MCF 10A (cell line): ENCODE measurements around the gene PNPLA7. TPM values are rescaled to one million over a fixed set of nuclear protein-coding genes. Genes with fewer than 3 reads are reported as not detected.

Experiments
- BruUV-seq: library from RNA; stranded (reverse); fragments of 400-500 nt; replicated peaks from 2 replicates; lab custom pipeline; 2021; lab: Mats Ljungman, UMichigan
- CTCF ChIA-PET: fragments of 300-600 bp; sonication (Branson Sonifier 250); formaldehyde crosslinking; extraction: SDS; loops from one replicate; lab custom pipeline; 2021; ENCODE audit warnings: antibody characterized with exemption, inconsistent platforms; lab: Yijun Ruan, JAX
- POLR2A ChIA-PET: fragments of 300-600, 350-650 bp; sonication (Branson Sonifier 250); formaldehyde crosslinking; extraction: SDS; loops from one replicate; lab custom pipeline; 2020; ENCODE audit warnings: antibody characterized with exemption, inconsistent platforms; lab: Yijun Ruan, JAX
- DNase-seq: peaks from one replicate; pipeline ENCODE4 v3.0.0-alpha.2; 2018; ENCODE audit not compliant: unreplicated experiment
- H3K27ac Mint-ChIP-seq: one replicate; pipeline ENCODE4 v1.8.0; 2022; ENCODE audit warnings: mild to moderate bottlenecking, low read depth, mixed read lengths; ENCODE audit not compliant: unreplicated experiment
- H3K27me3 Mint-ChIP-seq: one replicate; pipeline ENCODE4 v1.8.0; 2022; ENCODE audit warnings: mixed read lengths; ENCODE audit not compliant: insufficient read depth, unreplicated experiment
- H3K36me3 Mint-ChIP-seq: one replicate; pipeline ENCODE4 v1.8.0; 2022; ENCODE audit warnings: mild to moderate bottlenecking, moderate library complexity, mixed read lengths; ENCODE audit not compliant: insufficient read depth, unreplicated experiment
- H3K4me1 Mint-ChIP-seq: one replicate; pipeline ENCODE4 v1.8.0; 2022; ENCODE audit warnings: mixed read lengths; ENCODE audit not compliant: insufficient read depth, unreplicated experiment
- H3K4me3 Mint-ChIP-seq: one replicate; pipeline ENCODE4 v1.8.0; 2022; ENCODE audit warnings: mild to moderate bottlenecking, moderate library complexity, mixed read lengths; ENCODE audit not compliant: unreplicated experiment
- H3K9me3 Mint-ChIP-seq: one replicate; pipeline ENCODE4 v1.8.0; 2022; ENCODE audit warnings: mixed read lengths; ENCODE audit not compliant: unreplicated experiment
- intact Hi-C: fragments of 100-400 bp; cut with micrococcal nuclease; formaldehyde crosslinking; loops from 2 replicates; pipeline ENCODE4 v1.14.1; 2022
- total RNA-seq: library from RNA; stranded (reverse); gene quantifications from 2 replicates; pipeline ENCODE4 v1.2.3, GENCODE V29; 2022
- TF ChIP-seq, protein P1 (sequence below): fragments of 200-600 bp; IDR thresholded peaks from one replicate; pipeline ENCODE4 v1.8.0; 2022; ENCODE audit warnings: antibody characterized with exemption, mild to moderate bottlenecking; ENCODE audit not compliant: unreplicated experiment

The PNPLA7 gene
- total RNA-seq, 1 experiment from 2014 or later: 0.86 TPM

DNA sequence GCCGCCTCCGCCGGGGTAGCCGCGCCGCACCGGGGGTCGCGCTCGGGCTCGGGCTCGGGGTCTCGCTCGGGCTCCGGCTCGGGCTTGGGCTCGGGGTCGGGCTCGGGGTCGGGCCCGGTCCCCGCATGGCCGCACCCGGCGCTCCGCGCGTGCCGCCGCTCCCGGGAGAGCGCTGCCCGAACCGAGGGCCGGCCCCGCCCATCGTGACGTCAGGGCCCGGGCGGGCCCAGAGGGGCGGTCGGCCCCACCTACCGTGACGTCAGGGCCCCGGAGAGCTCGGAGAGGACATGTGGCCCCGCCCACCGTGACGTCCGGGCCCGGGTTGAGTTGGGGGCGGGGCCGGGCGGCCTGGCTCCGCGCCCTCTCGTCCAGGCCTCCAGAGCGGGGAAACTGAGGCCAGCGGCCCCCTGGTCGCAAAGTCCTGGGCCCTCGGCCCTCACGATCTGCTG, 91.0 kb downstream of the PNPLA7 start, which contains the start of gene NSMF:
NSMF (minus strand) TSS at position 183 of the 449 bp plus-strand sequence. CDS start 232 bp downstream, outside the sequence.
- ChIA-PET POLR2A (interaction anchor here (0.7 to 1.6 kb wide), 12 partner anchors 10 to 238 kb away, joined by 3 to 10 read pairs (median 4); partner anchors contain the start of genes ENTPD8, TOR4A and TUBB4B), CTCF (interaction anchor here (0.6 kb wide), 1 partner anchor 13 kb away, joined by 3 read pairs; no protein-coding TSS in a partner anchor)
- peaks cover 6% of the 10 kb centered on the region for H3K36me3 Mint-ChIP-seq
- peak within 1 kb of the TSS; percentile 48 for H3K4me3 Mint-ChIP-seq
- no peaks in the 10 kb centered on the region for H3K27me3 Mint-ChIP-seq
- H3K27ac Mint-ChIP-seq: peak within 1 kb of the TSS; percentile 12
- BruUV-seq: no TSS peak
- H3K4me1 Mint-ChIP-seq: peaks cover 9% of the 10 kb centered on the region
- DNase-seq: peak; percentile 90
- TF ChIP-seq, protein P1, sequence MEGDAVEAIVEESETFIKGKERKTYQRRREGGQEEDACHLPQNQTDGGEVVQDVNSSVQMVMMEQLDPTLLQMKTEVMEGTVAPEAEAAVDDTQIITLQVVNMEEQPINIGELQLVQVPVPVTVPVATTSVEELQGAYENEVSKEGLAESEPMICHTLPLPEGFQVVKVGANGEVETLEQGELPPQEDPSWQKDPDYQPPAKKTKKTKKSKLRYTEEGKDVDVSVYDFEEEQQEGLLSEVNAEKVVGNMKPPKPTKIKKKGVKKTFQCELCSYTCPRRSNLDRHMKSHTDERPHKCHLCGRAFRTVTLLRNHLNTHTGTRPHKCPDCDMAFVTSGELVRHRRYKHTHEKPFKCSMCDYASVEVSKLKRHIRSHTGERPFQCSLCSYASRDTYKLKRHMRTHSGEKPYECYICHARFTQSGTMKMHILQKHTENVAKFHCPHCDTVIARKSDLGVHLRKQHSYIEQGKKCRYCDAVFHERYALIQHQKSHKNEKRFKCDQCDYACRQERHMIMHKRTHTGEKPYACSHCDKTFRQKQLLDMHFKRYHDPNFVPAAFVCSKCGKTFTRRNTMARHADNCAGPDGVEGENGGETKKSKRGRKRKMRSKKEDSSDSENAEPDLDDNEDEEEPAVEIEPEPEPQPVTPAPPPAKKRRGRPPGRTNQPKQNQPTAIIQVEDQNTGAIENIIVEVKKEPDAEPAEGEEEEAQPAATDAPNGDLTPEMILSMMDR: no peak
- no peaks in the 10 kb centered on the region for H3K9me3 Mint-ChIP-seq
- intact Hi-C loops: no loop called here

DNA sequence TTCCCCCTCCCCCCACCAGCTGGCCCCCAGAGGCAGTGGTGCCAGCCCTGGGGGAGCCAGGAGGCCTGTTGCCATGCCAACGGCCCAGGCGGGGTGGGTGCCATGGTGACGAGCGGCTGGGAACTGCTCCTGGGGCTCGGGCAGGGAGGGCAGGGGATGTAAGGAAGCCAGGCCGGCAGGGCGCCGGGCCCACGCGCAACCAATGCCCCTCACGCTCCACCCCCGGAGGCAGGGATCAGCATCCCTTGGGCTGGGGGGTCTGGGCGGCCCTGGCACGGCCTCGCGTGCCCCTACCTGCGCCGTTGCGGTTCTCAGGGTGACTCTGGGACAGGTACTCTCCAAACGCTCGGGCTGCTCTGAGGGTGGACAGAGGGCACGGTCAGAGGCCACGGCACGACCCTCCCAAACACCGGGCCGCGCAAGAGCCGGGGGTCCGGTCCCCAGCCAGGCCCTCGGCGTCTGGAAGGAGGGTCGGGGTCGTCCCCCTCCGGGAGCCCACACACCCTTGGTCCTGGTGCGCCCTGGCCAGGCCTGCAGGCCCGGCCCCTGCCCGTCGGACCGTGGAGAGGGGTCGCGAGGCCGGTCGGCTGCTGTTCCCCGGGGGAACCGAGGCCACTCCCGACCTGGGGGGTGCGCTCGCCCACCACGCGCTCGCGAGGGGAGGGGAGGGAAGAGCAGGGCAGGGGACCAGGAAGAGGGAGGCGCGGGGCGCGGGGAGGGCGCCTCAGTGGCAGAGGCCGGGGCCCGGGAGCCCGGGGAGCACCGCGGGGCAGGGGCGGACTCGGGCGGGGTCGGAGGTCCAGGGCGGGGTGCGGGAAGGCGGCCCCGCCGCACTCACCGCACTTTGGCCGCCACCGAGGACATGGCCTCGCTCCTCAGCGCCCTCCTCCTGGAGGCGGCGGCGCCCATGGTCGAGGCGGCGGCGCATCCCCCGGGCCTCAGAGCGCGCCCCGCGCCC, 91.7 kb downstream of the PNPLA7 start:
- peaks cover 9% of the 10 kb centered on the region for H3K4me1 Mint-ChIP-seq
- peak overlapping the region; percentile 47 for H3K4me3 Mint-ChIP-seq
- intact Hi-C loops: no loop called here
- H3K27me3 Mint-ChIP-seq: no peaks in the 10 kb centered on the region
- H3K36me3 Mint-ChIP-seq: peaks cover 6% of the 10 kb centered on the region
- no TSS peak for BruUV-seq
- ChIA-PET POLR2A (interaction anchor here (0.7 to 1.6 kb wide), 11 partner anchors 13 to 237 kb away, joined by 3 to 10 read pairs (median 4); partner anchors contain the start of genes ENTPD8, TOR4A and TUBB4B), CTCF (interaction anchor here (0.6 kb wide), 1 partner anchor 12 kb away, joined by 3 read pairs; no protein-coding TSS in a partner anchor)
- H3K27ac Mint-ChIP-seq: peak overlapping the region; percentile 12
- DNase-seq: no peak
- H3K9me3 Mint-ChIP-seq: no peaks in the 10 kb centered on the region
- TF ChIP-seq, protein P1: no peak

GRCh38 chr9:137457406-137458193, 92.6 kb downstream of the PNPLA7 start:
- H3K36me3 Mint-ChIP-seq: peaks cover 6% of the 10 kb centered on the region
- peaks cover 9% of the 10 kb centered on the region for H3K4me1 Mint-ChIP-seq
- no peaks in the 10 kb centered on the region for H3K27me3 Mint-ChIP-seq
- peak overlapping the region; percentile 23 for H3K27ac Mint-ChIP-seq
- ChIA-PET POLR2A (interaction anchor here (1.2 to 1.7 kb wide), 2 partner anchors 35 to 46 kb away, joined by 3 to 5 read pairs; partner anchors contain the start of genes EXD3 and NOXA1), CTCF (interaction anchor here (1.0 kb wide), 1 partner anchor 17 kb away, joined by 4 read pairs; no protein-coding TSS in a partner anchor)
- TSS peak; percentile 30 for BruUV-seq
- TF ChIP-seq, protein P1: no peak
- intact Hi-C loops: no loop called here
- H3K4me3 Mint-ChIP-seq: peak overlapping the region; percentile 23
- no peak for DNase-seq
- H3K9me3 Mint-ChIP-seq: no peaks in the 10 kb centered on the region
